Measurements from ENCODE around the gene TRAF3IP3. TPM values are rescaled to one million over a fixed set of nuclear protein-coding genes. Genes with fewer than 3 reads are reported as not detected.

TRAF3IP3 gene, protein sequence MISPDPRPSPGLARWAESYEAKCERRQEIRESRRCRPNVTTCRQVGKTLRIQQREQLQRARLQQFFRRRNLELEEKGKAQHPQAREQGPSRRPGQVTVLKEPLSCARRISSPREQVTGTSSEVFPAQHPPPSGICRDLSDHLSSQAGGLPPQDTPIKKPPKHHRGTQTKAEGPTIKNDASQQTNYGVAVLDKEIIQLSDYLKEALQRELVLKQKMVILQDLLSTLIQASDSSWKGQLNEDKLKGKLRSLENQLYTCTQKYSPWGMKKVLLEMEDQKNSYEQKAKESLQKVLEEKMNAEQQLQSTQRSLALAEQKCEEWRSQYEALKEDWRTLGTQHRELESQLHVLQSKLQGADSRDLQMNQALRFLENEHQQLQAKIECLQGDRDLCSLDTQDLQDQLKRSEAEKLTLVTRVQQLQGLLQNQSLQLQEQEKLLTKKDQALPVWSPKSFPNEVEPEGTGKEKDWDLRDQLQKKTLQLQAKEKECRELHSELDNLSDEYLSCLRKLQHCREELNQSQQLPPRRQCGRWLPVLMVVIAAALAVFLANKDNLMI
- total RNA-seq (2014; rRNA removed; shearing (Covaris generic)) = 0.10 TPM in 1 of 2 replicates, not detected in the other

DNA sequence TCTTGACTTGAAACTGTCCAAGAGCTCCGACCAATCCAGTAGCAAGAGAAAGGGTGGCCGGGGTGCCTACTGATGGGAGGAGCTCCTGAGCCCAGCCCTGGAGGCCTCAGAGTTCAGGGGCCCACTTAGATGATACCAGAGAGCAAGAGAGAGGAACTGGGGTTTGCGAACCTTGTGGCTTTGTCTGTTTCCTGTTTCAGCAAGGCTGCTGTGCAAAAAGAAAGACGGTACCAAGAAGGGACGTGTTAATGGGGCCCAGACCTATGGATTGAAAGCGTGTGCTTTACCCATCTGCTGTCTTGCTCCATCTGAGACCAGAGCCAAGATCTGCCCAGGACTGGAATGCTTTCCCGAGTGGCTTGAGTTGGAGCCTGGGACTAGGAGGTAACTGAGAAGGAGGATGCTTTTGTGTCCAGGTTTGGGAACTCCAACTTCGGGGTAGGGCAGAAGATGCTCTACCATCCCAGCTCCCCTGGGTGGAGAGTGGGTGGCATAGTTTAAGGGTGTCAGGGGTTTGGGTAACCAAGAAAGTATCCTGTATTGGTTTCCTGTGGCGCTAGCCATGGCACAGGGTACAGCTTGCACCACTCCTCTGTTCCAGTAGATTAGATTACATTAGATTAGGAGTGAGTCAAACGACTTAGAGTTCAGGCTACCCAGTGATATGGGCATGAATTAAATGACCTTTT is at the start of gene TRAF3IP3:
TRAF3IP3 (plus strand) TSS at position 128 of the 689 bp plus-strand sequence. CDS start 3,987 bp downstream, outside the sequence.
- no peak for DNase-seq (ENCODE audit: low spot score)
- in situ Hi-C loops (cut with HindIII; ENCODE audit: low sequenced_read_pairs) = no loop called here

DNA sequence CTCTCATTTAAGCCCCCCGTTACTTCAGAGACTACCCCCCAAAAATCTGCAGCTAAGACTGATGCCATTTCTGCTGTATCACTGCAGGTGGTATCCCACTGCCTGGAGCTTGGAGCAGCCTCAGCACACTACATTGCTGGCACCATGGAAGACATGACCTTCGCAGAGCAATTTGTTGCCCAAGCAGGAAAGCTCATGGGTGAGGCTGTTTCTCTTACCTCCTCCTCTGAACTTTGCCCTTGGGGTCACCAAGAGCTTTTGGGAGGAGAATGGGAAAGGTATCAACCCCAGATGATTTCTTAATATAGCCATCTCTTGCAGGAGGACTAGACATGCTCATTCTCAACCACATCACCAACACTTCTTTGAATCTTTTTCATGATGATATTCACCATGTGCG is 49.2 kb upstream of the TRAF3IP3 start:
- in situ Hi-C loops (cut with HindIII; ENCODE audit: low sequenced_read_pairs) = no loop called here

DNA sequence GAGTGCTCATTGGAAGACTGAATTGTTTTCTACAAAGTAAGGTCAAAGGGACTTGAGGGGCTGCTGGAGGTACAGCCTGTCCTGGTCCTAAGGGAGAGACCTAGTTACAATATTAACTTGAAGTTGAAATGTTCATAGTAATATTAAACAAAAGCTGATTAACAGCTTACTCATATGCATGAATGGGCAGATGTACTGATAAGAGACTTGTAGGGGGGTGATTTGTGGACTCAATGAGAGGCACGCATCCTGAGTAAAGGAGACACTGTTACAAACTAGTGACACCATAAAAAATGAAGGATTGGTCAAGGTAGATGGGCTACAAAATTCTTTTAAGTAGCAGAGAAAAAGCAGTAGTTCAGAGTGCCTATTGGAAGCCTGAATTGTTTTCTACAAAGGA is 48.5 kb upstream of the TRAF3IP3 start:
- DNase-seq (ENCODE audit: low spot score) = no peak
- in situ Hi-C loops (cut with HindIII; ENCODE audit: low sequenced_read_pairs) = no loop called here

More for the DNA sequence above, 49.2 kb upstream of the TRAF3IP3 start:
- no peak for DNase-seq (ENCODE audit: low spot score)

DNA sequence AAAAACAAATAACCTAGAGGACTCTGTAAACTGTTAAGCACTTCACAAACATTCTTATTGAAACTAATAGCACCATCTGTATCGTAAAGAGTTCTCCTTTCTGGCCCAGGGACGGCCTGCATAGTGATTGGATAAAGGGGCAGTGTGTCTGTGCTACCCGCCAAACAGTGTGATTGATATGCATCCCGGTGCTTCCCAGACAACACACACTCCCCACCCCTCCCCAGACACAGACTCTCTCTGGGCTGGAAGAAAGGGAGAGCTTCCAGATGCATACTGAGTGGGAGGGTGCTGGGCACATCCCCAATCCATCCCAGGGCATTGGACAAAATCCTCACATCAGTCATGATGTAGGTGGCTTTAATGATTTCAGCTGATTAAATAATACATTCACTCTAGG is 47.6 kb upstream of the TRAF3IP3 start:
- in situ Hi-C loops (cut with HindIII; ENCODE audit: low sequenced_read_pairs) = no loop called here
- no peak for DNase-seq (ENCODE audit: low spot score)

DNA sequence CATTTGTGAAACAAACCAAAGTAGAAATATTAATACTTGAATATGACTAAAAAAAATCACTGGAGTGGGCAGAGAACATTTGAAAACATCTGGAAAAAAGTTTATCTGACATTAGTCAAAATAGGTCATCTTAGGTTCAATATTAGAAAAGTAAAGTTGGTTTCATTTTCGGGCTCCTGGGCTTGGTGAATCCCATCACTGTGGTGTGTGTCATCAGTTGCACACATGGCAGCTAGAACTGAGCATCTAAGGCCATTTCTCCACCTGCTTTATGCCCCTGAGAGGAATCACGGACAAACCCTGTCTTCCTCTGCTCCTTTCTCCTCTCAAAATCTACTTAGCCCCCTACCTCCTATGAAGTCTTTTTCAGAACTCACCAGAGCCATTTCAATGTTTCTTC is 45.8 kb upstream of the TRAF3IP3 start:
- no peak for DNase-seq (ENCODE audit: low spot score)
- in situ Hi-C loops (cut with HindIII; ENCODE audit: low sequenced_read_pairs) = no loop called here

DNA sequence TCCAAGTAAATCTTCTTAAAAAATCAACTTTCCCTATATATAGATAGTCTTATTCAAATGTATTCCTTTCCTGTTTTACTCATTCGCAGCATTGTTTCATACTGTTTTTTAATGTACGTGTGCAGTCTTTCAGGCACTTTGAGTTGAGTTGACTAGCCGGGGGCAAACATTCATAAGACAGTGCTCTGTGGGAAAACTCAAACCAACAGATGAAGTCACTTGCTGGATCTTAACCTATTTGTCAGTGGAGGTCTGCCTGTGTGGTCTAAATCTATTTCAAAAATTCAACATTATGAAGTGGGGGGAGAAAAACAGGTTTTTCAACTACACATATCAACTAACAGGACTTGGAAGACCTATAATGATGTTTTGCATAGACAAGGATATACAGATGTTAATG is 45.0 kb upstream of the TRAF3IP3 start:
- in situ Hi-C loops (cut with HindIII; ENCODE audit: low sequenced_read_pairs) = no loop called here
- DNase-seq (ENCODE audit: low spot score) = no peak

DNA sequence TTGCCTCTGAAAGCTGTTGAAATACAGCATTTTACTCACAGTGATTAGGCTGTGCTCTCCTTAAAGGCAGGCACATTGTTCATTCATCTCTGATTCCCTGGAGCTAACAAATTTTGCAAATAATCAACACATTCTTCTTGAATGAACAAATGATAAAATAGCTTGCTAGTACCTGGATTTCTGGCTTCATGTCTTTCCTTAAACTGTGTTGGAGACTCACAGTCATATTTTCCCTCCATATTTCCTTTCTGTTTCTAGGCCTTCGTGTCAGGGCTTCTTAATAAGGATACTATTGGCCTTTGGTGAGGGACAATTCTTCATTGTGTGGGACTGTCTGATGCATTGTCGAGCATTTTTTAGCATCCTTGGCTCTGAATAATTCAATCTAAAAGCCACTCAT is 41.5 kb upstream of the TRAF3IP3 start:
- in situ Hi-C loops (cut with HindIII; ENCODE audit: low sequenced_read_pairs) = no loop called here
- no peak for DNase-seq (ENCODE audit: low spot score)

DNA sequence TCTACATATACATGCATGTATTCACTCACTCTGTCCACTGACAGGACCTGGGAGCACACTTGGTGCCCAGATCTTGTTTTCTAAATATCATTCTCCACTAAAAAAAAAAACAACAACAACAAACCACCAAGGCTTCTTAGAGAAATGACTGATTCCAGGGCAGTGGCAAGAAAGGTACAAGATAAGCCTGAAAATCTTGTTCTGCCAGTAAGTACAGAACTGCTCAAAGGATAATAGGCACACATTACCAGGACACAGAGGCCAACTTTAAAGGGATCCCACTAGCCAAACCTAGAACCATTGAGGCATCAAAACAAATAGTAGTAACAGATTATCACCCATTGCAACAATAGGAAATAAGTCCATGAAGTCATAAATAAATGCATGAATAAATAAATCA is 40.5 kb upstream of the TRAF3IP3 start:
- in situ Hi-C loops (cut with HindIII; ENCODE audit: low sequenced_read_pairs) = no loop called here
- DNase-seq (ENCODE audit: low spot score) = no peak

DNA sequence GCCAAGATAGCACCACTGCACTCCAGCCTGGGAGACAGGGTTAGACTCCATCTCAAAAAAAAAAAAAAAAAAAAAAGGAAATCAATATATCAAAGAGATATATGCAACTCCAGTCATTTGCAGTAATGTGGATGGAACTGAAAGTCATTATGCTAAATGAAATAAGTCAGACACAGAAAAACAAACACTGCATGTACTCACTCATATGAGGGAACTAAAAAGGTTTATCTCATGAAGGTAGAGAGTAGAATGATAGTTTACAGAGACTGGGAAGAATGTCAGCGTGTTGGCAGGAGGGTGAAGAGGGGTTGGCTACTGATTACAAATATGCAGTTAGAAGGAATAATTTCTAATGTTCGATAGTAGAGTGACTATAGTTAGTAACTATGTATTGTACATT is 38.0 kb upstream of the TRAF3IP3 start:
- no peak for DNase-seq (ENCODE audit: low spot score)
- in situ Hi-C loops (cut with HindIII; ENCODE audit: low sequenced_read_pairs) = no loop called here

DNA sequence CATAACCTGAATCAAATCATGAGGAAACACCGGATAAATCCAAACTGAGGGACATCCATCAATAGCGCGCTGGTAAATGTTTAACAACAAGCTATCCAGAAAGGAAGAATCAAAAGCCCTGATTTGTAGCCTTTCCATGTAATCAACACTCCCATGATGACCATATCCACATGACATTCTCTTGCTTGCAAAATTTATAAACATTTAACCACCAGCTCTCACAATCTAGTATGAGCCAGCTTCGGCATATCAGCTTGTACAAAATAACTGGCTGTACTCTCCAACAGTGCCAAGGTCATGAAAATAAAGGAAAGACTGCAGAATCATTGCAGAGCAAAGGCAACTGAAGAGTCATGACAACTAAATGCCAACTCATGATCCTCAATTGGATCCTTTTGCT is 35.5 kb upstream of the TRAF3IP3 start:
- in situ Hi-C loops (cut with HindIII; ENCODE audit: low sequenced_read_pairs) = no loop called here
- DNase-seq (ENCODE audit: low spot score) = no peak

DNA sequence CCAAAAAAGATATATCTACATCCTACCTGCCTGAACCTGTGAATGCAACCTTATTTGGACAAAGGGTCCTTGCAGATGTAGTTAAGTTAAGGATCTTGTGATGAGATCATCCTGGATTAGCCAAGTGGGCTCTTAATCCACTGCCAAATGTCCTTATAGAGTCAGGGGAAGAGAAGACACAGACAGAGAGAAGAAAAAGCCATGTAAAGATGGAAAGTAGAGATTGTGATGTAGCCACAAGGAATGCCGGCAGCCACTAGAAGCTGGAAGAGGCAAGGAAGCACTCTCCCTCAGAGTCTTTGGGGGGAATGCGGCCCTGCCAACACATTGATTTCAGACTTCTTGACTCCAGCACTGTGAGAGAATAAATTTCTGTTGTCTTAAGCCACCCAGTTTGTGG is 35.0 kb upstream of the TRAF3IP3 start:
- no peak for DNase-seq (ENCODE audit: low spot score)
- in situ Hi-C loops (cut with HindIII; ENCODE audit: low sequenced_read_pairs) = no loop called here

DNA sequence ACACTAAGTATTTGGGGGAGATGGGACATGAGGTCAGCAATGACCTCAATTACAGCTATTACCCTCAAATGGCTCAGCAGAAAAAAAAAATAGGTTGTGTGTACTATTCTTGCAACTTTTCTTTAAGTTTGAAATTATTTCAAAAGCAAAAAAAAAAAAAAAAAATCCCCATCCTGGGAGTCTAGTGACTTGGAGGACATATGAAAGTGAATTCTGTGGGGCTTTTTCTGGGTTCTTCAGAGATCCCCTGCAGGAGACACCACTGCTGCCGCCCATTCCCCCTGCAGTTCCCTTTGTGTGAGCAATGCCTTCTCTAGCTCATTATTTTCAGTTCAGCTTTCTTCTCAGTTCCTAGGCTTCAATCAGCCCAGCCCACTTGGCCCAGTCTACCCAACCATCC is 34.5 kb upstream of the TRAF3IP3 start:
- in situ Hi-C loops (cut with HindIII; ENCODE audit: low sequenced_read_pairs) = no loop called here
- DNase-seq (ENCODE audit: low spot score) = no peak

DNA sequence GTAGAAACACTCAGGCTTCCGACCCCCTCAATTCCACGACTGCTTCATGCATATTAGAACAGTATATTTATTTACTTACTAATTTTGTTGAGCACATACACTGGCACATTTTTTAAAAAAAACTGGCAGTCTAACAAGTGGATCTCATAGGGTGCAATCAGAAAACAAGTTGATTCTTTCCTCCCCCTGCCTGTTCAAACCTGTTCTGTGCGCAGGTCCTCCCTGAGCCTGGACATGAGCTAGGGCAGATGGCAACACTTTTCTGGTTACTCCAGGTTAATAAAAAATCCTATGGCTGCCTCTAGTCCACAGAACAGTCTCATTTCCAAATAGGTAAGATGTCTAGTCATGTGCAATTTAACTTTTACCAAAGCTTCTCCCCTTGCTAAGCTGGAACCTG is 32.6 kb upstream of the TRAF3IP3 start:
- DNase-seq (ENCODE audit: low spot score) = no peak
- in situ Hi-C loops (cut with HindIII; ENCODE audit: low sequenced_read_pairs) = no loop called here

DNA sequence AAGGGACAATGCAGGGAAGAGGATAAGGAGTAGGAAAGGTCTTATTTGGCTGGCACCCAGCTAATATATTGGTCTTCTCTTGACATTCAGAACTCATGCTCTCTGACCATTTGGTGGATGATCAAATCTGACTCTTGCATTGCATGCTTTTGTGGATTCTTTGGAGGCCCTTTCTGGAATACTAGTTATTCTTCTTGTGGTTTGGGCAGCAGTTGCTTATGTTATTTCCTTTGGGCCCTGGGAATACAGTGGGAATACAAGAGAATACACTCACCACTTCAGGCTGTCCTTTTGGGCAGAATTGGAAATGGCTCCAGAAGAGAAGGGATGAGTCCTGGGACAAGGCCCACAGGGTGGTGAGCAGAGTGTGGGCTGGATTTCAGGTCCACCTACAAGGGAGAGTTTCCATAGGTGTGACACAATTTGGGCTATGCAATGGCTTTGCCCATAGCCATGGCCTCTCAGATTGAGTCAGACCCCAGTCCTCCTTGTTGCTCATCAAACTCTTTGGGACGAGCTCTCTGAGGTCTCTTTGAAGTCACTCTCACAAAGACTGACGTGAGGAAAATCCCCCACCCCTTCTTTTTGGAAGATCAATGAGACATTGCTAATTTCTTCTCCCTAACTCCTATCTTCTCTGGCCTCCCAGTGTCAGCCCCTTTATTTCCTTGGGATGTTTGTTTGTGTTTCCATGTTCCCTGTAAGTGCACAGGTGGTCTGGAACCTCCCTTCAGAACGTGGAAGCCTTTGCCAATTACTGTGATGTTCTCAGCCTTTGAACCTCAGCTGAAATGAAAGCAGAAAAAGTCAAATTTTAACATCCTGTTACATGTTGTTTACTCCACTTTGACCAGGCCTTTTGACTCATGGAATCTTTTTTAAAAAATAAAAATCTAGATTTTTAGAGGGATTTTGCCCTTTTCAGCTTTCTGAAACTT is 31.8 kb upstream of the TRAF3IP3 start:
- no peak for DNase-seq (ENCODE audit: low spot score)
- in situ Hi-C loops (cut with HindIII; ENCODE audit: low sequenced_read_pairs) = no loop called here

DNA sequence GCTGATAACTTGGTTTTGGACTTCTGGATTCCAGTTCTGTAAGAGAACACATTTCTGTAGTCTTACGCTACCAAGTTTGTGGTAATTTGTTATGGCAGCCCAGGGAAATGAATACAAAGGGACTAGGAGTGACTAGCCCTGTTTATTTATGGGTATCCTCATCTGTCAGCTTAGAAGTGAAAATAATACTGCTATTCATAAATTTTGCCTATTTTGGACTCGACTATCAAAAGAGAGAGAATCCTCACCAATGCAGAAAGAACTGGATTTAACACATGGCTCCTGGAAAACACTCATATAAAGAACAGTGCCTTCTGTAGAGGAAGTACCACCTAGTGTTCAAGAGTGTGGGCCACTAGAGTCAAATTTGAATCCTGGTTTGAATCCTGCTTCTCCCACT is 28.6 kb upstream of the TRAF3IP3 start:
- DNase-seq (ENCODE audit: low spot score) = no peak
- in situ Hi-C loops (cut with HindIII; ENCODE audit: low sequenced_read_pairs) = no loop called here

DNA sequence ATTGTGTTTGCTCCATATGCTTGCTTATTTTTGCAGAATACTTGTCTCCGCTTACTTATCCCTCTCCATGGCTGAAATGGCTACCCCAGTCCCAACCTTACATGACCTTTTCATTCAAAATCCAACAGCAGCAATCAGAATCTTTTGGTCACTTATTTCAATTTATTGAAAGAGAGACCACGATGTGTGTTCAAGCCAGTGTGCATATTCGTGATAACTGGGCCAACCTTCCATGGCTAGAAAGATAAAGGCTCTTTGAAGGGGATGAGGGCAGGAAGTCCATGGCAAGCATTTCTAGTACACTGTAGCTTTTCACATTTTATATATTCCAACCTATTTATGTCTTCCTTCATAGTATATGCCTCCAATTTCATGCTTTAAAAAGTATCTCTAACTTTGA is 28.1 kb upstream of the TRAF3IP3 start:
- DNase-seq (ENCODE audit: low spot score) = no peak
- in situ Hi-C loops (cut with HindIII; ENCODE audit: low sequenced_read_pairs) = no loop called here

DNA sequence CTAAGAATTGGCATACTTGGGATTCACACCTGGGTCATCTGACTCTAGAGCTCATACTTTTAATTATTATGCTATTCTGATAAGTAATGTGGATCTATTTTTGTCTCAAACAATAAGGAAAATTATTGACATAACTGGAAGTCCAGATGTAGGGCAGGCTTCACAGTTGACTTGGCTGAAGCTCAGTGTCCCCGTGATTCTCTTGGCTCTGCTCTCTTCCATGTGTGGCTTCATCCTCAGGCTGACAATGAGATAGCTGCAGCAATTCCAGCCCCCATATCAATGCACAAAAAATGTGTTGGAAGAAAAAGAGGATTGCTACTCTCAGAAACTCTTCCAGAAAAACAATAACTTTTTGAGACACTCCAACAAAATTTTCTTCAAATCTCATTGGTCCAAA is 27.4 kb upstream of the TRAF3IP3 start:
- in situ Hi-C loops (cut with HindIII; ENCODE audit: low sequenced_read_pairs) = no loop called here
- DNase-seq (ENCODE audit: low spot score) = no peak

DNA sequence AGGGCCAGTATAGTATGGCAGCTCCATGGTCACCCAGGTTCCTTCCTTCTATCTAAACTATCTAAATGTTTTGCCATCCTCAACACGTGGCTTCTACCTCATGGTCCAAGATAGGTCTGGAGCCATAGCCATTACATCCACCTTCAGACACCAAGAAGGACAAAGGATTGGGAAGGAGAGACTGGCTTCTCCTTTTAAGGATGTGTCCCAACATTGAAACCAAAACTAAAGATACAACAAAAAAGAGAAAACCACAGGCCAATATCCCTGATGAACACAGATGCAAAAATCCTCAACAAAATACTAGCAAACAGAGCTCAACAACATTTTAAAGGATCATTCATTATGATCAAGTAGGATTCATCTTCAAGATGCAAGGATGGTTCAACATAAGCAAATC is 26.4 kb upstream of the TRAF3IP3 start:
- in situ Hi-C loops (cut with HindIII; ENCODE audit: low sequenced_read_pairs) = no loop called here
- DNase-seq (ENCODE audit: low spot score) = no peak

DNA sequence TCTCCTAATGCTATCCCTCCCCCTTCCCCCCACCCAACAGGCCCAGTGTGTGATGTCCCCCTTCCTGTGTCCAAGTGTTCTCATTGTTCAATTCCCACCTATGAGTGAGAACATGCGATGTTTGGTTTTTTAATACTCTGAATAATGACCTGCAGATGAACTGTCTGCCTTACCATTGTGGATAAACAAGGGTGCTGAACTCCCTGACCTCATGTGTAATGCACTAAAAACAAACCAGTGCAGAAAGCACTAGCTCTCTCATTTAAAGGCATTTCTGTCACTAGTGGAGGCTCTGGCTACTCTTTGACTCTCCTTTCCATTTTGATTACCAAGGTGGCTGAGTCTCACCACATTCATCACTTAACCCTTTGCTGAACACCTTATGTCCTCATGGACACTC is 23.1 kb upstream of the TRAF3IP3 start:
- in situ Hi-C loops (cut with HindIII; ENCODE audit: low sequenced_read_pairs) = no loop called here
- no peak for DNase-seq (ENCODE audit: low spot score)

All from G401 (cell line).